Measurements from ENCODE around the gene ATF7IP.

- TF ChIP-seq YY1 (IDR thresholded peaks at IDR 0.05; ENCODE audit: low read depth) (no peak), RAD21 (IDR thresholded peaks at IDR 0.05; ENCODE audit: low read depth) (no peak), ZBTB7A (IDR thresholded peaks at IDR 0.05; ENCODE audit: low read depth) (no peak), USF1 (IDR thresholded peaks at IDR 0.05) (no peak)
Measured at GRCh38 chr12:14537088-14537487, 171.6 kb downstream of the ATF7IP start.
